D721Med (cell line): ENCODE measurements around the gene RNF144A.

ENCODE experiments used
- DNase-seq: peaks from one replicate; pipeline ENCODE4 v3.0.0; 2011; ENCODE audit warnings: low spot score; ENCODE audit not compliant: insufficient read length
- FAIRE-seq: peaks from 2 replicates; lab custom pipeline; 2011; peaks lifted over from hg19 to GRCh38; lab: Jason Lieb, UNC
- TF ChIP-seq, protein P1 (sequence below): IDR thresholded peaks from 2 replicates; pipeline ENCODE4 v1.5.1; 2012; ENCODE audit warnings: mild to moderate bottlenecking, control low read depth; ENCODE audit not compliant: insufficient read depth; ENCODE audit errors: missing control alignments

The RNF144A gene

DNA sequence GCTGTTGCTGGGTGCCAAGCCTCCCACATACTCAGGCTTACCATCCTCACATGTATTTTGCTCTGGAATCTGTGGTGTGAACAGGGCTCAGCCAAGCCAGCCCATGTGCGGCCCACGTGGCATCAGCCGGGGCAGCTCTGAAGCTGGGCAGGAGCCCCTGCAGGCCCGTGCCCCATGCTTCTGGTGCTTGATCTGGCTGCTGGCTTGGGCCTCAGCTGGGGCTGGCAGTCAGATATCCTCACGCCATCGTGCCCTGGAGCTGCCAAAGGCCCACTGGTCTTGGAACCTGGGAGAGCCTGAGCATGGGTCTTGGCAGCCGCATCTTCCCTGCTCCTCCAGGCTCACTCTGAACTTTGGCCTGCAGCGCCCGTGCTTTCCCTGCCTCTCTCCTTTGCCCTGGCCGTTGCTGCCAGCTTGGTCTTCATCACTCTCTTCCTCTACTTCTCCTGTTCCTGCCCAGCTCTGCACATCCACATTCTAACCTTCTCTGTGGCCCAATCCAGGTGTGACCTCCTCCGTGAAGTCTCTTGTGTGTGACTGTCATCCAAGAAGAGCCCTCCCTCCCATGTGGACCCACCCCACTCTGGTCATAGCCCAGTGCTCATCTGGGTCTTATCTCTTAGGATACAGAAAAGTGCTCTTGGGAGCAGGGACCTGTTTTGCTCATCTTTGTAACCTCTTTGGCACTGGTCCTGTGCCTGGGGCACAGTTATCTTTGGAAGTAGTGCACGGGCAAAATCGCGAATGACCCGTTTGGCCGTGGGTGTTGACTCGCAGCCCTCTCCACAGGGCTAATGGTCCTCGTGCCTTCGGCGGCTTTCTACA is 116.1 kb downstream of the RNF144A start:
- no peak for DNase-seq
- TF ChIP-seq, protein P1, sequence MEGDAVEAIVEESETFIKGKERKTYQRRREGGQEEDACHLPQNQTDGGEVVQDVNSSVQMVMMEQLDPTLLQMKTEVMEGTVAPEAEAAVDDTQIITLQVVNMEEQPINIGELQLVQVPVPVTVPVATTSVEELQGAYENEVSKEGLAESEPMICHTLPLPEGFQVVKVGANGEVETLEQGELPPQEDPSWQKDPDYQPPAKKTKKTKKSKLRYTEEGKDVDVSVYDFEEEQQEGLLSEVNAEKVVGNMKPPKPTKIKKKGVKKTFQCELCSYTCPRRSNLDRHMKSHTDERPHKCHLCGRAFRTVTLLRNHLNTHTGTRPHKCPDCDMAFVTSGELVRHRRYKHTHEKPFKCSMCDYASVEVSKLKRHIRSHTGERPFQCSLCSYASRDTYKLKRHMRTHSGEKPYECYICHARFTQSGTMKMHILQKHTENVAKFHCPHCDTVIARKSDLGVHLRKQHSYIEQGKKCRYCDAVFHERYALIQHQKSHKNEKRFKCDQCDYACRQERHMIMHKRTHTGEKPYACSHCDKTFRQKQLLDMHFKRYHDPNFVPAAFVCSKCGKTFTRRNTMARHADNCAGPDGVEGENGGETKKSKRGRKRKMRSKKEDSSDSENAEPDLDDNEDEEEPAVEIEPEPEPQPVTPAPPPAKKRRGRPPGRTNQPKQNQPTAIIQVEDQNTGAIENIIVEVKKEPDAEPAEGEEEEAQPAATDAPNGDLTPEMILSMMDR = no peak
- no peak for FAIRE-seq

DNA sequence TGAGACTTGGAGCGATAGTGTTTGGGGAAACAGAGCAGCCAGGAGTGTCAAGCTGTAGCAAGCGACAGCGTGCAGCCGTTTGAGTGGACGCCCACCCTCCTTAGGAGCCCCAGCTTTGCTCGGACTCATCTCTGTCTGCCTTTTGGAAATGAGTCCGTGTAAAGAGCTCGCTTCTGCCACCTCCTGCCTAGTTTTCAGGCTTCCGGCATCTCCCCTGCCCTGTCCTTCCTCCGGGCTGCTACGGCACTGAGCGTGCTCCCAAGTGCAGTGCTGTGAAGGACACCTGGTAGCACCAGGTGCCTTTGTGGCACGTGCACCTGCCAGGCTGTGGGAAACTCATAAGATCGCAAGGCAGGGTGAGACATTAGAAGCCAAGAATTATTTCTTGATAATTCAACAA is 117.1 kb downstream of the RNF144A start:
- no peak for DNase-seq
- TF ChIP-seq, protein P1 = no peak
- no peak for FAIRE-seq

DNA sequence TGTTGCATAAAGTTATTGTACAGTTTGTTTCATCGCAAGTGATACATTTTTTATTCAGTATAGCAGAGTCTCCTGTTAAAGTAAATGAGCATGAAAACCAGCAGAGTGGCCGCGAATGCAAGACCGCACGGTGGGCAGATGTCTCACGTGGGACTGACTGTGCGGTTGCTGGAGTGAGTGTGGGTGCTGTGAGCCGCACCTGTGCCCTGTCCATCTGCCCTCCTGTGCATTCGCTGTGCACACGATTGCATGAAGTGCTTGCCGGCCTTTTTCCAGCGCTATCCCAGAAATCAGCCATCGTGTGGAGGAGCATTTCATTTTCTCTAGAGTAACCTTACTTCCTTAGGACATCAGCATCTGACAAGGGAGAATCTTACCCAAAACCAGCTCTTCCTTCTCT is 118.7 kb downstream of the RNF144A start:
- DNase-seq (no peak), FAIRE-seq (no peak)
- TF ChIP-seq, protein P1 = no peak

DNA sequence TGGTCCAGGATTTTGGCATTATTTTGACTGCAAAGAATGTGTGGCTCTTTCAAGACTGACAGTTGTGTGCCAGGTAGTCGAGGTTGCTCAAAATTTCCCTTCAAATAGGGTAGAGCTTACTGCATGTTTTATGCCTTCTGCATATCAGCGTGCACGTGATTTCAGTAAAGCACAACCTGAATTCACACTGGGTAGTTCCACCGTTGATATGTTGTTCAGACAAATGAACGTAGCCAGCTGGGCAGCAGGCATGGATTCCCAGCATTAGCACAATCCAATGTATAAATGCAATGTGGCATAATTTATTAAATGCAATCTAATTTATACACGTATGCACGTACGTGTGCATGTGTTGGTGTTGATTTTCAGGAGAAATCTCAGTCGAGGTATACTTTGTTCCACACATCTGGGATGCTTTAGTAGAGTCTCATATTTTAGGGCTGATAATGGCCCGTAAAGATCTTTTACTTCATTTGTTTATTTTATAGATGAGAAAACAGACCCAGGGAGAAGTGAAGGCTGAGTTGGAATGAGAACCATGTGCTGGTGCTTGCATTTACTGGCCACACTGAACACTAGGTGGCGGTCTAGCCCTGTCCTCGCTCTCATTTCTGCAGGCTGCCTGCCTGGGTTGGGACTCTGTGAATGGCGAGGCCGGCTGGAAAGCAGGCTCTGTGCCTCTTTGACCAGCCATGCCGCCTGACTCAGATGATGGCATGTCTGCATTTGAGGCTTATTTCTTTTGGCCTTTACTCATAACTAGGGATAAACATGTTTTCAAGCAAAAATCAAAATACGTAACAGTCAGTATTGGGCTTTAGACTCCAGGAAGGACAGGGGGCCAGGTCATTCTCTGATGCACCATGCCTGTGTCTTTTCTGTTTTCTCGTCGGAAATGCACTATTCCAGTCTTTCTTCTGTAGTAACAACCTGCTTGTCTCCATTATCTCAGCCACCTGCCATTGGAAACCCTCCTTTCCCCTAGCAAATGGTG is 120.4 kb downstream of the RNF144A start:
- FAIRE-seq = no peak
- peak; percentile 51 for DNase-seq
- TF ChIP-seq, protein P1 = peak; percentile 63

DNA sequence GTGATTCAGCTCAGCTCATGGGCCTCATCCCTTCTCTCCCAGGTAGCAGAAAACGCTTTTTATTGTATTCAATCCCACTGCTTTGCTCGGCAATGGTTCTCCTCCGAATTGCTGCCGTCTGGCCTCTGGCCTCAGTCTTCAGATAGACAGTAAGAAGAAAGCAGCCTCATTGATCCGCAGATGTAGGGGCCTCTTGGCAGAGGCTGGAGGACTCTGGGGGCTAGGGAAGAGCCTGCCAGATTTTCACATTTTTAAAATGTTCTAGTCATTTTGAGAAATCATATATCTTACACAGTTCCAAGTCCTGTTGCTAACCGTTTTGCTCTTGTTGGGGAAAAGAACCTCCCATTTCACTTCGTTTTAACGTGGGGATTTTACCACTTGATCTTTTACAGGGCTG is 123.3 kb downstream of the RNF144A start:
- TF ChIP-seq, protein P1 = no peak
- DNase-seq (no peak), FAIRE-seq (no peak)

DNA sequence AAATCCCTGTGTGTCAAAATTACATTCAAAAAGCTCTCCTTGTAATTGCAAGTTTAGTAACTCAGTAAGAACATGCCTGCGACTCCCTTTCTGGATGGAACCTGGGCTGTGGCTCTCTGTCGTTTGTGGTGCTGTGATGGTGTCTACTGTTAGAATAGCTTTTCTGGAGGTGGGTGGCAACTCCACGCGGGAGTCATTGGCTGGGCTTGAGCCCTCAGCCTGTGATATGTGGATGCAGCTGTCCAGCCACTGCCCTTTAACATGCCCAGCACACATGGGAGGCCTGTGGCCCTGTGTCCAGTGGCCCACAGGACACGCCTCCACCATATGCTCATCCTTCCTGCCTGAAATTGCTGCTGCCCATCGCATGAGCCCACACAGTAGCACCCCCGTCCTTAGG is 124.2 kb downstream of the RNF144A start:
- DNase-seq (no peak), FAIRE-seq (no peak)
- TF ChIP-seq, protein P1 = no peak

DNA sequence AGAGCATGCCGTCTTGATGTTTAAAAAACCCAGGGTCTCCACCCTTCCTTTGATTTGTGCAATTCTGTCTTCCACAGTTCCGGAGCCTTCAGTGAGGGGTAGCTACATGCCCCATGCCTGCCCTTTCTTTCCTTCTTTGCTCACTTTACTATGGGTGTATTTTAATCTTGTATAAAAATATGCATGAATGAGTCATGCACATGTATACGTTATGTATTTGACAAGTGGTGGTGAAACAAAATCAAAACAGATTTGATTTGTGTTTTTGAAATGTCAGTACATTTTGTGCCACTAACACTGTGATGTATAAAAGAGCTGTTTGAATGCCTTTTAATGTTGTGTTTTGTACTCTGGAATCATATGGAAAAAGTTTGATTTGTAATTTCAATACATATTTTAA is 126.5 kb downstream of the RNF144A start:
- FAIRE-seq = no peak

More for the DNA sequence above, 126.5 kb downstream of the RNF144A start:
- TF ChIP-seq, protein P1 = no peak
- no peak for DNase-seq
